OCI-LY1 (cell line): ENCODE data around the gene LGR5.

Source experiments
- H2AFZ ChIP-seq: fragments of 200-600 bp; sonication (generic), shearing (Covaris generic); 2 replicates; pipeline ENCODE4 v1.6.0; 2014; ENCODE audit warnings: antibody characterized with exemption, mild to moderate bottlenecking, low read length
- H3F3A ChIP-seq: fragments of 200-600 bp; sonication (generic), shearing (Covaris generic); 2 replicates; pipeline ENCODE4 v1.6.0; 2014; ENCODE audit warnings: mild to moderate bottlenecking, antibody characterized with exemption, low read length, moderate library complexity; ENCODE audit not compliant: insufficient read depth
- H3K27ac ChIP-seq: fragments of 200-600 bp; sonication (generic); 2 replicates; pipeline ENCODE4 v1.5.1; 2014; ENCODE audit warnings: low read length, mixed run types, mild to moderate bottlenecking, low read depth; ENCODE audit not compliant: poor library complexity, severe bottlenecking
- H3K27me3 ChIP-seq: fragments of 200-600 bp; sonication (generic); 2 replicates; pipeline ENCODE4 v1.6.0; 2014; ENCODE audit warnings: antibody characterized with exemption, mild to moderate bottlenecking, low read length, moderate library complexity; ENCODE audit not compliant: insufficient read depth
- H3K36me3 ChIP-seq: fragments of 200-600 bp; sonication (generic); 2 replicates; pipeline ENCODE4 v1.6.1; 2014; ENCODE audit warnings: mild to moderate bottlenecking, antibody characterized with exemption, low read length, moderate library complexity, mixed read lengths; ENCODE audit not compliant: insufficient read depth
- H3K4me1 ChIP-seq: fragments of 200-600 bp; sonication (generic); 2 replicates; pipeline ENCODE4 v1.5.1; 2014; ENCODE audit warnings: mild to moderate bottlenecking, low read length, moderate library complexity; ENCODE audit not compliant: insufficient read depth, severe bottlenecking
- H3K4me2 ChIP-seq: fragments of 200-600 bp; sonication (generic), shearing (Covaris generic); 2 replicates; pipeline ENCODE4 v1.6.1; 2014; ENCODE audit warnings: low read length
- H3K4me3 ChIP-seq: fragments of 200-600 bp; sonication (generic); 2 replicates; pipeline ENCODE4 v1.5.1; 2014; ENCODE audit warnings: low read length, low read depth, mild to moderate bottlenecking, mixed read lengths; ENCODE audit not compliant: poor library complexity, severe bottlenecking
- H3K79me2 ChIP-seq: fragments of 200-600 bp; shearing (Covaris generic); 2 replicates; pipeline ENCODE4 v1.6.1; 2016; ENCODE audit warnings: mixed run types, low read length, mixed read lengths; ENCODE audit not compliant: insufficient read depth
- H3K9ac ChIP-seq: fragments of 200-600 bp; sonication (generic), shearing (Covaris generic); 2 replicates; pipeline ENCODE4 v1.6.1; 2014; ENCODE audit warnings: mild to moderate bottlenecking, low read length, mixed read lengths
- H3K9me2 ChIP-seq: fragments of 200-600 bp; sonication (generic), shearing (Covaris generic); 2 replicates; pipeline ENCODE4 v1.6.1; 2014; ENCODE audit warnings: low read depth, mild to moderate bottlenecking, low read length, mixed read lengths
- H3K9me3 ChIP-seq: fragments of 200-600 bp; shearing (Covaris generic); 2 replicates; pipeline ENCODE4 v1.6.1; 2014; ENCODE audit warnings: low read length, mixed read lengths
- H4K20me1 ChIP-seq: fragments of 200-600 bp; sonication (generic), shearing (Covaris generic); 2 replicates; pipeline ENCODE4 v1.6.0; 2016; ENCODE audit warnings: mild to moderate bottlenecking, low read length; ENCODE audit not compliant: insufficient read depth
- EZH2 ChIP-seq: fragments of 200-600 bp; sonication (generic), shearing (Covaris generic); IDR thresholded peaks from 2 replicates; pipeline ENCODE4 v1.8.0; 2017; ENCODE audit warnings: borderline replicate concordance, mixed run types, mild to moderate bottlenecking, antibody characterized with exemption, low read length, moderate library complexity, mixed read lengths
- TF ChIP-seq, protein P1 (sequence below): fragments of 200-600 bp; sonication (generic), shearing (Covaris generic); IDR thresholded peaks from 2 replicates; pipeline ENCODE4 v1.5.1; 2017; ENCODE audit warnings: mild to moderate bottlenecking, antibody characterized with exemption, low read length, moderate library complexity, mixed read lengths

Gene LGR5

DNA sequence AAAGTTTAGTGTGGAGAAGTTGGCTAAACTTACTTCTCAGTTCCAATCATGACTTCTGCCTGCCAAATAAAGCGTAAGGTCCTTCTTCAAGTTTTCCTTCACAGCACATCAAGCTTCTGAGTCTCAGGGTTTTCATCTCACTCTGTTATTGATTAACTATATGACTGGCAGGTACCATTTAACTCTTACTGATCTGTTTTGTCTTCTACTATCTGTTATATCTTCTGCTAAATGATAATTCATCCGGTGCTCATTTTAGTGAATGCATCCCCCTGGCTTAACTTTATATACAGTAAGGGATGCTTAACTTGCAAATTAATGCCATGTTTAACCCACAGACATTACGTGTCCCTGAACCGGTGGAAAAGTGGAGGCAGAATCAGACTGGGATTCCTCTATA lies 20.7 kb downstream of the LGR5 start:
- Histone ChIP-seq H3K36me3 (no peaks in the 10 kb centered on the region), H3K27ac (no peak overlapping the region), H3K27me3 (no peaks in the 10 kb centered on the region), H2AFZ (no peak overlapping the region), H3K4me2 (no peak overlapping the region), H4K20me1 (no peaks in the 10 kb centered on the region), H3F3A (no peaks in the 10 kb centered on the region), H3K4me3 (no peak overlapping the region), H3K79me2 (no peaks in the 10 kb centered on the region), H3K9me3 (no peaks in the 10 kb centered on the region), H3K9me2 (no peaks in the 10 kb centered on the region), H3K4me1 (no peaks in the 10 kb centered on the region), H3K9ac (no peak overlapping the region)
- TF ChIP-seq, protein P1, sequence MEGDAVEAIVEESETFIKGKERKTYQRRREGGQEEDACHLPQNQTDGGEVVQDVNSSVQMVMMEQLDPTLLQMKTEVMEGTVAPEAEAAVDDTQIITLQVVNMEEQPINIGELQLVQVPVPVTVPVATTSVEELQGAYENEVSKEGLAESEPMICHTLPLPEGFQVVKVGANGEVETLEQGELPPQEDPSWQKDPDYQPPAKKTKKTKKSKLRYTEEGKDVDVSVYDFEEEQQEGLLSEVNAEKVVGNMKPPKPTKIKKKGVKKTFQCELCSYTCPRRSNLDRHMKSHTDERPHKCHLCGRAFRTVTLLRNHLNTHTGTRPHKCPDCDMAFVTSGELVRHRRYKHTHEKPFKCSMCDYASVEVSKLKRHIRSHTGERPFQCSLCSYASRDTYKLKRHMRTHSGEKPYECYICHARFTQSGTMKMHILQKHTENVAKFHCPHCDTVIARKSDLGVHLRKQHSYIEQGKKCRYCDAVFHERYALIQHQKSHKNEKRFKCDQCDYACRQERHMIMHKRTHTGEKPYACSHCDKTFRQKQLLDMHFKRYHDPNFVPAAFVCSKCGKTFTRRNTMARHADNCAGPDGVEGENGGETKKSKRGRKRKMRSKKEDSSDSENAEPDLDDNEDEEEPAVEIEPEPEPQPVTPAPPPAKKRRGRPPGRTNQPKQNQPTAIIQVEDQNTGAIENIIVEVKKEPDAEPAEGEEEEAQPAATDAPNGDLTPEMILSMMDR = no peak
- no peak for TF ChIP-seq EZH2

DNA sequence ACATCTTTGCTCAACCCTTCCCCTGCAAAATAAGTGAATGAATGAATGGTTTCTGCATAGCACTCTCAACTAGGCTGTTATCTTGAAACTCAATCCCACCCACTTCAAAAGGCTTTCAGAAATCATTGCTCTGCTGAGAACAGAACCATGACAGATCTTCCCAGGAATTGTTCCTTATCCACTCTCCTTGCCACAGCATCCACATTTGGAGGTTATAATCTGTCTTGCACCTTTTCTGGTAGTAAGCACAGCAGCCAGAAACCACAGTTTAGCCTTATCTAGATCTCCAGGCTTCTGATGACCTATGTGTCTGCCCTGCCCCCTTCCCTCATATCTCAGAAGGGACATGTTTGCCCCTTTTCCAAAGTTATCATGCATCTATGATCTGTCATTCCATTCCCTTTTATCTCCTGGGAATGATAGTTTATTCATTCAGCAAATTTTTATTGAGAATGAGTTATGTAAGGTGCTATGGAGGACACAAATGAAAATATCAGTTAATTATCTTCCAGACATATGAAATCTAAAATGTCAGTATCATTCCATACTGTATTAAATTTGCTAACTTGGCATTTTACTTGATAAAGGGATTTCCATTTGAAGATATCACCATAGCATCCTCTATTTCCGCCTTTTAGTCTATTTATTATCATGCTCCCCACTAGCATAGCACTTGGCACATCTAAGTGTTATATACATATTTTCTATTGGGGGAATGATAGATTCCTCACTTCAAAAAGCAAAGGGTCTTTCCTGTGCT lies 21.4 kb downstream of the LGR5 start:
- H3K9me2 ChIP-seq = no peaks in the 10 kb centered on the region
- H3K79me2 ChIP-seq = no peaks in the 10 kb centered on the region
- no peaks in the 10 kb centered on the region for H3K9me3 ChIP-seq
- no peak overlapping the region for H3K27ac ChIP-seq
- H3K9ac ChIP-seq = no peak overlapping the region
- H3K4me3 ChIP-seq = no peak overlapping the region
- no peaks in the 10 kb centered on the region for H3K4me1 ChIP-seq
- no peak overlapping the region for H3K4me2 ChIP-seq
- no peaks in the 10 kb centered on the region for H3F3A ChIP-seq
- TF ChIP-seq, protein P1 = no peak
- no peak for TF ChIP-seq EZH2
- no peaks in the 10 kb centered on the region for H3K36me3 ChIP-seq
- H2AFZ ChIP-seq = no peak overlapping the region
- no peaks in the 10 kb centered on the region for H4K20me1 ChIP-seq
- no peaks in the 10 kb centered on the region for H3K27me3 ChIP-seq

DNA sequence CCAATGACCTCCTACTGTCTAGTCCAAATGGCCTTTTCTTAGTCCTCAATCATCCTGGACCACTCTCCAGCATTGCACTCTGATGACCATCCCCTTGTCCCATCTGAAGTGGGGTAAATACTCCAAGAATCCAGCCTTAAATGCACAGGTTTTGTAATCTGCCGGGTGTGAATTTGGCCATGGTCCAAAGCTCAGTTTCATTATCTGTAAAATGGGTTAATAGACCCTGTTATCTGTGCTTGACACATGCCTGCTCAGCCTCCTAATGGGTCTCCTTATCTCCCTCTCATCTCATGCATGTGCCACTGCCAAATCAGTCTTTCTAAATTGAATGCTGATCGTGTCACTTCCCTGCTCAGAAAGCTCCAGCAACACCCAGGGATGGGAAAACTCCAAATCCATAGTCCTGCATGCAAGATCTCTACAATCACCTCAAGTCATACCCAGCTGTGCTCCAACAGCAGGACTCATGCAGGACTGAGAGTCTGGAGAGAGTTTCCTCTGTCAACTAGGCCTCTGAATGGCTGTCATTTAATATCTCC lies 22.3 kb downstream of the LGR5 start:
- Histone ChIP-seq H3K36me3 (no peaks in the 10 kb centered on the region), H3K27me3 (no peaks in the 10 kb centered on the region), H4K20me1 (no peaks in the 10 kb centered on the region), H3K4me2 (no peak overlapping the region), H3K27ac (no peak overlapping the region), H2AFZ (no peak overlapping the region), H3K4me3 (no peak overlapping the region), H3K79me2 (no peaks in the 10 kb centered on the region), H3F3A (no peaks in the 10 kb centered on the region), H3K4me1 (no peaks in the 10 kb centered on the region), H3K9ac (no peak overlapping the region), H3K9me2 (no peaks in the 10 kb centered on the region), H3K9me3 (no peaks in the 10 kb centered on the region)
- TF ChIP-seq EZH2 = no peak
- TF ChIP-seq, protein P1 = no peak
